PC-3 (cell line): Measurements from ENCODE around the gene SCAPER. TPM values are rescaled to one million over a fixed set of nuclear protein-coding genes. Genes with fewer than 3 reads are reported as not detected.
"Not testable (repeated sequence)": the region's sequence is repeated elsewhere in the genome, so short reads cannot be mapped to it uniquely, and the experiment has no call there.

ENCODE experiments used
- ATAC-seq: fragments of 200-7000 bp; cut with Tn5 transposase; 2 replicates; pipeline ENCODE4 v1.9.1; 2020; ENCODE audit warnings: mild to moderate bottlenecking, moderate library complexity
- BruUV-seq: library from RNA; stranded (reverse); fragments of 400-500 nt; replicated peaks from 2 replicates; lab custom pipeline; 2021; lab: Mats Ljungman, UMichigan
- CTCF ChIA-PET: fragments of 300-600 bp; sonication (Branson Sonifier 250); formaldehyde crosslinking; loops from one replicate; lab custom pipeline; 2022; ENCODE audit warnings: antibody characterized with exemption; lab: Charles Lee
- POLR2A ChIA-PET: fragments of 300-600 bp; sonication (Branson Sonifier 250); formaldehyde crosslinking; loops from one replicate; lab custom pipeline; 2022; ENCODE audit warnings: antibody characterized with exemption; ENCODE audit not compliant: unreplicated experiment; lab: Charles Lee
- DNase-seq: peaks from one replicate; pipeline ENCODE4 v3.0.0-alpha.2; 2015
- H2AFZ ChIP-seq: fragments of 300-600 bp; sonication (generic); 2 replicates; pipeline ENCODE4 v1.6.0; 2016; ENCODE audit warnings: antibody characterized with exemption, low read length
- H3F3A ChIP-seq: fragments of 300-600 bp; sonication (generic); one replicate; pipeline ENCODE4 v1.6.0; 2017; ENCODE audit warnings: antibody characterized with exemption, low read length, control low read depth, mild to moderate bottlenecking; ENCODE audit not compliant: unreplicated experiment
- H3K27ac ChIP-seq: fragments of 300-600 bp; sonication (generic); 2 replicates; pipeline ENCODE4 v1.5.1; 2016; ENCODE audit warnings: mild to moderate bottlenecking, low read length
- H3K27me3 ChIP-seq: fragments of 300-600 bp; sonication (generic); 2 replicates; pipeline ENCODE4 v1.6.1; 2016; ENCODE audit warnings: low read length, mixed read lengths
- H3K36me3 ChIP-seq: fragments of 300-600 bp; sonication (generic); 2 replicates; pipeline ENCODE4 v1.6.1; 2016; ENCODE audit warnings: low read depth, mixed run types, low read length, mixed read lengths
- H3K4me1 ChIP-seq: fragments of 300-600 bp; sonication (generic); 2 replicates; pipeline ENCODE4 v1.5.1; 2016; ENCODE audit warnings: low read length; ENCODE audit not compliant: insufficient read depth
- H3K4me2 ChIP-seq: fragments of 300-600 bp; sonication (generic); 2 replicates; pipeline ENCODE4 v1.6.0; 2016; ENCODE audit warnings: low read length
- H3K4me3 ChIP-seq: fragments of 300-600 bp; sonication (generic); 2 replicates; pipeline ENCODE4 v1.5.1; 2016; ENCODE audit warnings: mild to moderate bottlenecking, low read length, mixed read lengths
- H3K79me2 ChIP-seq: fragments of 300-600 bp; sonication (generic); 2 replicates; pipeline ENCODE4 v1.6.1; 2017; ENCODE audit warnings: low read length, mixed read lengths
- H3K9ac ChIP-seq: fragments of 300-600 bp; sonication (generic); 2 replicates; pipeline ENCODE4 v1.6.0; 2016; ENCODE audit warnings: mild to moderate bottlenecking, low read length
- H3K9me2 ChIP-seq: fragments of 300-600 bp; sonication (generic); replicated peaks from 2 replicates; pipeline ENCODE4 v1.6.1; 2016; ENCODE audit warnings: mixed run types, low read length, mixed read lengths
- H3K9me3 ChIP-seq: fragments of 300-600 bp; sonication (generic); 2 replicates; pipeline ENCODE4 v1.6.1; 2016; ENCODE audit warnings: low read length, mixed read lengths
- H4K20me1 ChIP-seq: fragments of 300-600 bp; sonication (generic); 2 replicates; pipeline ENCODE4 v1.6.1; 2016; ENCODE audit warnings: low read length, mixed read lengths
- EZH2 ChIP-seq: fragments of 300-600 bp; sonication (generic); IDR thresholded peaks from one replicate; pipeline ENCODE4 v1.6.1; 2017; ENCODE audit warnings: antibody characterized with exemption, mild to moderate bottlenecking, low read length; ENCODE audit not compliant: unreplicated experiment
- EZH2phosphoT487 ChIP-seq: fragments of 300-600 bp; sonication (generic); IDR thresholded peaks from 2 replicates; pipeline ENCODE4 v1.6.1; 2018; ENCODE audit warnings: mild to moderate bottlenecking, antibody characterized with exemption, low read length, borderline replicate concordance
- intact Hi-C: fragments of 100-400 bp; cut with micrococcal nuclease; formaldehyde crosslinking; loops from 2 replicates; pipeline ENCODE4 v1.9.0; 2023
- microRNA-seq: library from miRNA; unstranded; fragments of <30 nt; microRNA quantifications from one replicate; pipeline ENCODE4 v1.1.0, GENCODE V29; 2020; ENCODE audit not compliant: unreplicated experiment
- total RNA-seq: library from RNA; depleted of rRNA; stranded (reverse); fragments of >200 nt; gene quantifications from 2 replicates; pipeline ENCODE4 v1.2.3, GENCODE V29; 2014; rRNA removed
- TF ChIP-seq, protein P1 (sequence below): fragments of 300-600 bp; sonication (generic); conservative IDR thresholded peaks from 2 replicates; pipeline ENCODE4 v1.5.1; 2017; ENCODE audit warnings: antibody characterized with exemption, low read depth, mild to moderate bottlenecking, low read length

The SCAPER gene
- total RNA-seq, 1 experiment from 2014 or later, result 6.0 TPM

- Histone ChIP-seq H4K20me1 (0 out of 2 replicates have a peak, but pooled peaks cover 9% of the 10 kb centered on the region), H3K9me2 (no peaks in the 10 kb centered on the region)
- BruUV-seq, result no TSS peak
Measured at GRCh38 chr15:76298986-76299385, 606.2 kb downstream of the SCAPER start.

GRCh38 chr15:76297951-76298350 is 607.2 kb downstream of the SCAPER start:
- intact Hi-C loops, H3K27me3 ChIP-seq, H3K36me3 ChIP-seq, H2AFZ ChIP-seq, ATAC-seq, POLR2A ChIA-PET, H3F3A ChIP-seq, H3K9me3 ChIP-seq, H3K4me2 ChIP-seq, H3K9me2 ChIP-seq, H4K20me1 ChIP-seq, H3K4me3 ChIP-seq, H3K9ac ChIP-seq, H3K27ac ChIP-seq, DNase-seq, BruUV-seq: not testable (repeated sequence)
- Histone ChIP-seq H3K79me2 (peaks cover 75% of the 10 kb centered on the region), H3K4me1 (peaks cover 12% of the 10 kb centered on the region)
- CTCF ChIA-PET, result interaction anchor here (0.5 kb wide), 1 partner anchor 8 kb away, joined by 3 read pairs; no protein-coding TSS in a partner anchor

More at GRCh38 chr15:76298986-76299385, 606.2 kb downstream of the SCAPER start:
- Histone ChIP-seq H3F3A (no peaks in the 10 kb centered on the region), H3K4me2 (no peak overlapping the region), H3K9me3 (no peaks in the 10 kb centered on the region), H2AFZ (no peak overlapping the region), H3K27me3 (no peaks in the 10 kb centered on the region), H3K4me1 (peaks cover 2% of the 10 kb centered on the region), H3K36me3 (no peaks in the 10 kb centered on the region), H3K9ac (no peak overlapping the region), H3K79me2 (peaks cover 85% of the 10 kb centered on the region), H3K4me3 (no peak overlapping the region), H3K27ac (no peak overlapping the region)
- ChIA-PET POLR2A (no interaction called here), CTCF (no interaction called here)
- TF ChIP-seq, protein P1, sequence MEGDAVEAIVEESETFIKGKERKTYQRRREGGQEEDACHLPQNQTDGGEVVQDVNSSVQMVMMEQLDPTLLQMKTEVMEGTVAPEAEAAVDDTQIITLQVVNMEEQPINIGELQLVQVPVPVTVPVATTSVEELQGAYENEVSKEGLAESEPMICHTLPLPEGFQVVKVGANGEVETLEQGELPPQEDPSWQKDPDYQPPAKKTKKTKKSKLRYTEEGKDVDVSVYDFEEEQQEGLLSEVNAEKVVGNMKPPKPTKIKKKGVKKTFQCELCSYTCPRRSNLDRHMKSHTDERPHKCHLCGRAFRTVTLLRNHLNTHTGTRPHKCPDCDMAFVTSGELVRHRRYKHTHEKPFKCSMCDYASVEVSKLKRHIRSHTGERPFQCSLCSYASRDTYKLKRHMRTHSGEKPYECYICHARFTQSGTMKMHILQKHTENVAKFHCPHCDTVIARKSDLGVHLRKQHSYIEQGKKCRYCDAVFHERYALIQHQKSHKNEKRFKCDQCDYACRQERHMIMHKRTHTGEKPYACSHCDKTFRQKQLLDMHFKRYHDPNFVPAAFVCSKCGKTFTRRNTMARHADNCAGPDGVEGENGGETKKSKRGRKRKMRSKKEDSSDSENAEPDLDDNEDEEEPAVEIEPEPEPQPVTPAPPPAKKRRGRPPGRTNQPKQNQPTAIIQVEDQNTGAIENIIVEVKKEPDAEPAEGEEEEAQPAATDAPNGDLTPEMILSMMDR, result no peak
- TF ChIP-seq EZH2phosphoT487, result no peak
- no peak for TF ChIP-seq EZH2
- DNase-seq, result no peak
- ATAC-seq, result no peak
- intact Hi-C loops, result no loop called here

Small RNA genes lying within 50 kb of the gene (microRNA-seq; reads per million reads assigned to microRNA genes)
- not detected for gene MIR3713

Other genes starting within 250 kb of the SCAPER start
- 73.3 and 82.7 TPM in 2 replicates for gene RCN2, start 26.4 kb upstream of the SCAPER start, total RNA-seq
- not detected in 2 replicates for gene PSTPIP1, start 89.8 kb upstream of the SCAPER start, total RNA-seq
- 125 and 140 TPM in 2 replicates for gene TSPAN3, start 165.8 kb upstream of the SCAPER start, total RNA-seq